ENCODE results near the gene GRID1. TPM values are rescaled to one million over a fixed set of nuclear protein-coding genes. Genes with fewer than 3 reads are reported as not detected.
"Not testable (repeated sequence)": the region's sequence is repeated elsewhere in the genome, so short reads cannot be mapped to it uniquely, and the experiment has no call there.

The GRID1 gene
- total RNA-seq, 2 donors from 2014 or later, result 0.52 to 0.59 TPM

DNA sequence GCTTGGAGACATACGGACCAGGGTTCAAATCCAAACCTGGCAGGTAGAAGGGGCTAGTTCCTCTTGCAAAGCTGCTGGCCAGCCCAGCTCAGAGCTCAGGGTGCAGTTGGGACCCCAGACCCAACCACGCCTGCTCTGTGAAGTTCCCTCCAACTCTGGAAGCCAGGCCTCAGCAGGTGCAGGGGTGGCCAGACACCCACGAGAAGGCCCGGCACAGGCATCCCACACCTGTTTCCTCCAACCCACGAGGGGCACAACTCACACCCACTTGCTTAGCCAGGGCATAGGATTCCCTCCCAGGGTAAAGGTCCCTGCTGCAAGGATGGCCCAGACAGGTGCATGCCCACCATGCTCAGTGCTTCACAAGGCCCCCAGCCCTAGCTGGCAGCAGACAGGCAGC is 262.4 kb downstream of the GRID1 start:
- ATAC-seq (no peak), DNase-seq (no peak)
- intact Hi-C loops (cut with DNase I), result no loop called here

DNA sequence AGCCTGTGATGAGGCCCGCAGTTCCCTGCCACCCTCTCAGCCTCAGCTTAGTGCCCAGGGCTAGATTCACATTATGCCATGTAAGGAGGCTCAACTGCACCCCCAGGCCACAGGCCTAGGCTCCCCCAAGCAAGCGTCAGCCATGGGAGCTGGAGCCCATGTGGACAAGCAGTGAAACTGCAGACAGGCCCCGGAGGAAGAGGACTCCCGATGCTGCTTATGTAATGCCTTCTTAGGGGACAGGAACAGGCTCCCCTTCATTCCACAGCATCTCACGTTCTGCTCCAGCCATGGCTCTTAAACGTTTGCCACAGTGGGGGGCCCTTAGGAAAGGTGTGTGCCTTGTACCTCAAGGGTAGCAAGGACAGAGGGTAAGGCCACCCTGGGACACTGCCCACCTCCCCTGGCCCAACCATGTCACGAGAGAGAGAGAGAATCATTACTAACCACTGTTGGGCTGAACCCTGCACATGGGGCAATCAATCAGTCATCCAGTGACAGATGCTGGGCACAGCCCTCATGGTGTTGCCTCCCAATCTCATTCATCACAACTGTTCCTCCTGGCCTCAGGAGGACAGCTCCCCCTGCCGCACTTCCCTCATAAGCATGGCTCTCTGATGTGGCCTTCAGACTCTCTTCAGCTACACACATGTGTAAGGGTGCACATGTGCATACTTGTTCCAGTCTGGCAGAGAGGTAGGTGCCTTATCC is 263.0 kb downstream of the GRID1 start:
- DNase-seq (no peak), ATAC-seq (no peak)
- intact Hi-C loops (cut with DNase I), result no loop called here

GRCh38 chr10:86102451-86102850 is 264.1 kb downstream of the GRID1 start:
- DNase-seq, result no peak
- no peak for ATAC-seq
- intact Hi-C loops (cut with DNase I), result no loop called here

DNA sequence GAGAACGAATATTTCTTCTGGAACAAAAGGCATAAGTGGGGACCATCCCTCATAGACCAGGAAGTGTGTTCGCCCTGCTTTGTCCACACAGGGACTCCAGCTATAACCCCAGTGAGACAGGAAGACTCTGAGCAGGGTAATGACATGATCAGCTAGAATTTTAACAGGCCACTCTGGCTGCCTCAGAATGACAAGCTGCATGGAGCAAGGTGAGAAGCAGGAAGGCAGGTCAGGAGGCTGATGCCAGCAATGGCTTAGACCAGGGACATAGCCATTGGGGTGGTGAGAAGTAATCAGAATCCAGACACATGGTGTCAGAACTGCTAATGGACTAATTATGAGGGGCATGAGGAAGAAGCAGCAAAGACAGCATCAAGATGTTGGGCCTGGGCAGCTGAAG is 264.6 kb downstream of the GRID1 start:
- intact Hi-C loops (cut with DNase I), result no loop called here
- ATAC-seq (no peak), DNase-seq (no peak)

- intact Hi-C loops (cut with DNase I), result no loop called here
- DNase-seq (no peak), ATAC-seq (no peak)
Measured at GRCh38 chr10:86100581-86101061, 266.0 kb downstream of the GRID1 start.

GRCh38 chr10:86099542-86100334 is 266.9 kb downstream of the GRID1 start:
- intact Hi-C loops (cut with DNase I), result no loop called here

GRCh38 chr10:86098187-86098881 is 268.3 kb downstream of the GRID1 start:
- ATAC-seq (no peak), DNase-seq (no peak)
- intact Hi-C loops (cut with DNase I), result no loop called here

More at GRCh38 chr10:86099542-86100334, 266.9 kb downstream of the GRID1 start:
- DNase-seq (no peak), ATAC-seq (no peak)

DNA sequence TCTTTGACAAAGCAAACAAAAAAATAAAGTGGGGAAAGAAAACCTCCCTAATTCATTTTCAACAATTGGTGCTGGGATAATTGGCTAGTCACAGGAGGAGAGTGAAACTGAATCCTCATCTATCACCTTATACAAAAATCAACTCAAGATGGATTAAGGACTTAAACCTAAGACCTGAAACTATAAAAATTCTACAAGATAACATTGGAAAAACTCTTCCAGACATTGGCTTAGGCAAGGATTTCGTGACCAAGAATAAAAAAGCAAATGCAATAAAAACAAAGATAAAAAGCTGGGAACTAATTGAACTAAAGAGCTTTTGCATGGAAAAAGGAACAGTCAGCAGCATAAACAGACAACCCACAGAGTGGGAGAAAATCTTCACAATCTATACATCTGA is 271.5 kb downstream of the GRID1 start:
- ATAC-seq; DNase-seq; intact Hi-C loops (cut with DNase I): not testable (repeated sequence)

DNA sequence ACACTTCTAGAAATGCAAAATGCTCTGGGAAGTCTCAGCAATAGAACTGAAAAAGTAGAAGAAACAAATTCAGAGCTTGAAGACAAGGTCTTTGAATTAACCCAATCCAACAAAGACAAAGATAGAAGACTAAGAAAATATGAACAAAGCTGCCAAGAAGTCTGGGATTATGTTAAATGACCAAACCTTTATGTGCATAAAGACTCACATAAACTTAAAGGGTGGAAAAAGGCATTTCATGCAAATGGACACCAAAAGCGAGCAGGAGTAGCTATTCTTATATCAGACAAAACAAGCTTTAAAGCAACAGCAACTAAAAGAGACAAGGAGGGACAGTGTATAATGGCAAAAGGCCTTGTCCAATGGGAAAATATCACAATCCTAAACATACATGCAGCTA is 274.3 kb downstream of the GRID1 start:
- intact Hi-C loops (cut with DNase I); ATAC-seq; DNase-seq: not testable (repeated sequence)

DNA sequence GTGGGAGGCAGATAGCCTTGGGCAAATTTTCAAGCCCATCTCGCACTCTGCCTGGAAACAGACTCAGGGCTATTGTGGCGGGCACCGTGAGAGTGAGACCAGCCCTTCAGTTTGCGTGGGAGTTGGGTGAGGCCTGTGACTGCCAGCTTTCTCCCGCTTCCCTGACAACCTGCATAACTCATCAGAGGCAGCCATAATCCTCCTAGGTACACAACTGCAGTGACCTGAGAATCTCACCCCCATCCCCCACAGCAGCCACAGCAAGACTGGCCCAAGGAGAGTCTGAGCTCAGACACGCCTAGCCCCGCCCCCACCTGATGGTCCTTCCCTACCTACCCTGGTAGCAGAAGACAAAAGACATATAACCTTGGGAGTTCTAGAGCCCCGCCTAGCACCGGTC is 275.4 kb downstream of the GRID1 start:
- ATAC-seq (no peak), DNase-seq (no peak)
- intact Hi-C loops (cut with DNase I), result no loop called here

DNA sequence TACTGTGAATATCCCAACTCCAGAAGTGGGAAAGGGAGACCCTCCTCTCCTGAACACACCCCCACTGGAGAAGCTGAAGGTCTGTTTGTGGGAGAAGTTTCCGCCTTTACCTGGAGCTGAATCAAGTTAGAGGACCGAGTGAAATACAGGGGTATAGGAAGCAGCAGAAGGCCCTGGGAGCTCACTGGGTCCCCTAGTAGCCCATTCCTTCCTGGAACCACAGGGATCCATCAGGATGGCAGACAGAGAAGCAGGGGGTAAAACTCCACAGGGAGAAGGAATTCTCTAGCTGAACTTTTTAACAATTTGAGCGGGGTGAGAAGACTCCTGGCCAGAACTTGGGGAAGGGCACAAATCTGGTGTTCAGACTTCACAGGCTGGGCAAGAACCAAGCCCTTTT is 275.8 kb downstream of the GRID1 start:
- intact Hi-C loops (cut with DNase I), result no loop called here
- DNase-seq (no peak), ATAC-seq (no peak)

DNA sequence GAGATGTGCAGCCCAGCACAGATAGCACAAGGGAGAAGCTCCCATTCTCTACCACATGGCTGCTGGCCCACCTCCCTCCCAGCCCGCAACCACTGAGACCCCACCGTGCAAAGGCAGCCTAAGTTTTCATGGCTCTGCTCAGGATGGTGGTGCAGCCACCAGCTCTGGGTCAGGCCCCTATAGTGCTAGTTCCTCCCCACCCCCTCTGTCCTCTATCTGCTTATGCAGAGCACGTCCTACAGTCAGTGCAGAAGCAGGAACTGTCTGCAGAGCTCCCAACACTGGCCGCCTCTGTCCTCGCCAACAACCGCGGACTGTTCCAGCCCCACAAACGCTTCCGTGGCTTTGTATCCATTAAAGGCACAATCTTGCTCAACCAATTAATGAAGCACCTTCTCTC is 278.9 kb downstream of the GRID1 start:
- ATAC-seq (no peak), DNase-seq (no peak)
- intact Hi-C loops (cut with DNase I), result loop anchor here in 1 of 2 donors (10.0 kb wide), 1 partner anchor 303 kb away; no protein-coding TSS in a partner anchor

DNA sequence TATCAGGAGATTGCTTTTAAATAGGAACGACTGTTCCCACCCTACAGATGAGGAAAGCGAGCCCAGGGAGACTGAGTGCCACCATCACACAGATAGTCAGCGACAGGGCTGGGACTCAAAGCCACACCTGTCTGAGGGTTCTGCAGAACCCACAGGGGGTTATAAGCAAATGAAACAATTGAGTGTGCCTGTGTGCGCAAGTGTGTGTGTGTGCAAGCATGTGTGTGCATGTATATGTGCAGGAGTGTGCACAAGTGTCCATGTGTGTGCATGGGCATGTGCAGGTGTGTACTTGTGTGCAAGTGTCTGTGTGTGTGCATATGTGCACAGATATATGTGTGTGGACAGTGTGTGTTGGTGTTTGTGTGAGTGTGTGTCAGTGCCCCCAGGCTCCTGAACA is 280.2 kb downstream of the GRID1 start:
- ATAC-seq (no peak), DNase-seq (no peak)
- intact Hi-C loops (cut with DNase I), result loop anchor here in 1 of 2 donors (10.0 kb wide), 1 partner anchor 302 kb away; no protein-coding TSS in a partner anchor

DNA sequence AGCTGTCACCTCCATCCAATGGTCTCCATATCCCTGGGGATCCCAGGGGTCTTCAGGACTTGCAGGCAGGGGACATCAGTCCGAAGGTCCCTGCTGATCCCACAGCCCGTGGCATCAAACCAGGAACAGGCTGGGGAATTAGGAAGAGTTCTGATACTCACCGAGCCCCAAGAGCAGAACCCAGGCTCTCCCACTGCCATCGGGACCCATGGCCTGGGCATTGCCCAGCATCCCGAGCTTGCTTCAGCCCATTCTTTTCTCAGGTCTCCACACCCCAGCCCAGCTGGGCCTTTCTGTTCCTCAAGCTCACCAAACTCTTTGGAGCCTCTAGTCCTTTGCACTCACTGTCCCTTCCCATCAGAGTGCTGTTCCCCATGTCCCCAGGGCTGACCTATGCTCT is 280.9 kb downstream of the GRID1 start:
- ATAC-seq (no peak), DNase-seq (no peak)
- intact Hi-C loops (cut with DNase I), result loop anchor here in 1 of 2 donors (10.0 kb wide), 1 partner anchor 301 kb away; no protein-coding TSS in a partner anchor

- no peak for DNase-seq
Measured at GRCh38 chr10:86085136-86085535, 281.5 kb downstream of the GRID1 start.

GRCh38 chr10:86084585-86084984 is 282.0 kb downstream of the GRID1 start:
- intact Hi-C loops (cut with DNase I), result loop anchor here in 1 of 2 donors (10.0 kb wide), 1 partner anchor 300 kb away; no protein-coding TSS in a partner anchor
- ATAC-seq, result no peak
- DNase-seq, result no peak

More at GRCh38 chr10:86085136-86085535, 281.5 kb downstream of the GRID1 start:
- intact Hi-C loops (cut with DNase I), result loop anchor here in 1 of 2 donors (10.0 kb wide), 1 partner anchor 300 kb away; no protein-coding TSS in a partner anchor
- ATAC-seq, result no peak

GRCh38 chr10:86083664-86084175 is 282.9 kb downstream of the GRID1 start:
- no peak for DNase-seq
- intact Hi-C loops (cut with DNase I), result loop anchor here in 1 of 2 donors (10.0 kb wide), 1 partner anchor 299 kb away; no protein-coding TSS in a partner anchor
- no peak for ATAC-seq

- ATAC-seq (no peak), DNase-seq (no peak)
- intact Hi-C loops (cut with DNase I), result loop anchor here in 1 of 2 donors (10.0 kb wide), 1 partner anchor 298 kb away; no protein-coding TSS in a partner anchor
Measured at GRCh38 chr10:86083206-86083605, 283.4 kb downstream of the GRID1 start.

DNA sequence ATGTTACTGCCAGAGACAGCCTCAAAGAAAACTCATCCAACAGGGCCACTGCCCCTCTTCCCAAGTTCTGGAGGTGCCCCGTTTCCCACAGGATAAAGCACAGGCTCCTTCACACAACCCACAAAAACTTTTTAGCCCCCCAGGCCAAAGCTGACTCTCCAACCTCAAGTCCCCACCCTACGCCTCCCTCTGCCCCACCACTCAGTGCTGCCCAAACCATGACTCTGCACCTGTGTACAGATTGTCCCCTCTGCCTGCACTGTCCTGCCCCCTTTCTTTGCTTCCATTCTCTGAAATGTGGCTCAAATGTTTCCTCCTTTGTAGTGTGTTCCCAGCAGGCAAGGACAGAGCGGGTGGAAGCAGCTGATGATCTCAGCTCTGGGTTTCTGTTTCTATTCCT is 284.0 kb downstream of the GRID1 start:
- intact Hi-C loops (cut with DNase I), result loop anchor here in 1 of 2 donors (10.0 kb wide), 1 partner anchor 298 kb away; no protein-coding TSS in a partner anchor
- ATAC-seq, result no peak
- no peak for DNase-seq

Measured in left cardiac atrium (tissue), 4 donors.